ENCODE measurements around the gene FSTL1.

The FSTL1 gene

DNA sequence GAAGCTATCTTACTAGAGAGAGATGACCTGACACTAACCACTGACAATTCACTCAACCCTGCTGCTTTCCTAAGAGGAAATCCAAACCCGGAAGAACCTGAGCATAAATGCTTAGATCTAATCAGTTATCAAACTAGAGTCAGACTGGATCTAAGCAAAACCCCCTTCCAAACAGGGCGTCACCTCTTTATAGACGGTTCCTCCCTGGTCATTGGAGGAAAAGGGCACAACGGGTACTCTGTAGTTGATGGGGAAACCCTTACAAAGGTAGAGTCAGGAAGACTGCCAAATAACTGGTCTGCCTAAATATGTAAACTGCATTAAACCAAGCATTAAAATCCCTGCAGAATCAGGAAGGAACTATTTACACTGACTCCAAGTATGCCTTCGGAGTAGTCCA lies 41.3 kb upstream of the FSTL1 start:
- no peak overlapping the region for H3K4me3 ChIP-seq (ENCODE audit: low read depth, low read length)
- no peak for DNase-seq (ENCODE audit: low read depth)
- TF ChIP-seq, protein P1, sequence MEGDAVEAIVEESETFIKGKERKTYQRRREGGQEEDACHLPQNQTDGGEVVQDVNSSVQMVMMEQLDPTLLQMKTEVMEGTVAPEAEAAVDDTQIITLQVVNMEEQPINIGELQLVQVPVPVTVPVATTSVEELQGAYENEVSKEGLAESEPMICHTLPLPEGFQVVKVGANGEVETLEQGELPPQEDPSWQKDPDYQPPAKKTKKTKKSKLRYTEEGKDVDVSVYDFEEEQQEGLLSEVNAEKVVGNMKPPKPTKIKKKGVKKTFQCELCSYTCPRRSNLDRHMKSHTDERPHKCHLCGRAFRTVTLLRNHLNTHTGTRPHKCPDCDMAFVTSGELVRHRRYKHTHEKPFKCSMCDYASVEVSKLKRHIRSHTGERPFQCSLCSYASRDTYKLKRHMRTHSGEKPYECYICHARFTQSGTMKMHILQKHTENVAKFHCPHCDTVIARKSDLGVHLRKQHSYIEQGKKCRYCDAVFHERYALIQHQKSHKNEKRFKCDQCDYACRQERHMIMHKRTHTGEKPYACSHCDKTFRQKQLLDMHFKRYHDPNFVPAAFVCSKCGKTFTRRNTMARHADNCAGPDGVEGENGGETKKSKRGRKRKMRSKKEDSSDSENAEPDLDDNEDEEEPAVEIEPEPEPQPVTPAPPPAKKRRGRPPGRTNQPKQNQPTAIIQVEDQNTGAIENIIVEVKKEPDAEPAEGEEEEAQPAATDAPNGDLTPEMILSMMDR (IDR thresholded peaks at IDR 0.05; ENCODE audit: low read depth, low read length, missing control alignments): no peak

DNA sequence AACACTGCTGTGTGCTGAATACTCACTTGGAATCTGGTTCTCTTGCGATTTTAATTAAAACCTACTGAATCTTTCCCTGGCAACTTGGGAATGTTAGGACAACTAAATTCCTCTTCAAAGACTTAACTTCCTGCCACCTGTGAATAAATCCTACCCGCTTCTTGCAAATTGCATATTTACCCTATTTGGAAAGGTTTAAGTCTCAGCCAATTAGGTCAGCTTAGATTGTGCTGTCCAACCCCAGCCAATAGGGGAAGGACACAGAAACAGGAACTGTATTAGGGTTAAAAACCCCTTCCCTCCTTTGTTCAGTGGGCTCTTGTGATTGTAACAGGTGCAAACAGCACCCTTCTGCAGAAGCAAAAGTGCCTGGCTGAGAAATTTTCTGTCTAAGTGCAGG lies 38.6 kb upstream of the FSTL1 start:
- TF ChIP-seq, protein P1 (IDR thresholded peaks at IDR 0.05; ENCODE audit: low read depth, low read length, missing control alignments): no peak
- no peak overlapping the region for H3K4me3 ChIP-seq (ENCODE audit: low read depth, low read length)
- no peak for DNase-seq (ENCODE audit: low read depth)

DNA sequence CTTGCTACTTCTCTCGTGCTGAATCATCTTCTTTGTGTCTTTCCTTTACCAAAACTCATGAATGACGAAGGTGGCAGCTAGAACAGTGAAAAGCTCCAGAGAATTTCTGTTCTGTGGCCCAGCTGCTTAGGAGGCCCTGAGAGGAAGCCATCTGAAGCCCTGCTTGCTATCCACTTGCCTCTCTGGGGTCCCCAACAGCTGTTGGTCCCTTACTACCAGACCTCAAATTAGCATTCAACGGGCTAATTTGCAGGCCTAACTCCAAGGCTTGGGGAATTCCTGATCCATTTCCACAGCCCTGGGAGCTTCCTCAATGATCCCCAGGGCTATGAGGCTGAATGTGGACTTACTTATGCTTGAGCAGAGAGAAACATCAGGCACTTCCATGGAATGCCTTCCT lies 37.5 kb upstream of the FSTL1 start:
- no peak overlapping the region for H3K4me3 ChIP-seq (ENCODE audit: low read depth, low read length)
- no peak for DNase-seq (ENCODE audit: low read depth)
- TF ChIP-seq, protein P1 (IDR thresholded peaks at IDR 0.05; ENCODE audit: low read depth, low read length, missing control alignments): no peak

DNA sequence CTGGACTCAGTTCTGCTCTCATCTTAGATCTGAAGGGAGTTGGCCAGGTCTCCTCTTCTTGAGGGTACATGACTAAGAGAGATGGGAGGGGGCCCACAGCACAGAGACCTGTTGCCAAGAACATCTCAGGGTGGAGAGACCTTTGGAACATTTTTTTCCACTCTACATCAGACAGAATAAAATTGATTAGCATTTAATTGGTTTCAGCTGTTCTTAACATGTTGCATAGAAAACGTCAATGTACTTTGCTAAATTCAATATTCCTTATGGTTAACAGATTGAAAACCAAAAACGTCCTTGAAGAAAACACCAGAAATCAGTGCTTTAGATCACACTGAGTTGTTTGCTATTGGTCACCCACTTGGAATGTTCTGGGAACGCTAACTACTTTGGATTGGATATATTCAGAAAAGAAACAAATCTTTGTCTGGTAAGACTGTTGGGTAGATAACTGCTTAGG lies 36.4 kb upstream of the FSTL1 start:
- TF ChIP-seq, protein P1 (IDR thresholded peaks at IDR 0.05; ENCODE audit: low read depth, low read length, missing control alignments): no peak
- no peak for DNase-seq (ENCODE audit: low read depth)
- H3K4me3 ChIP-seq (ENCODE audit: low read depth, low read length): no peak overlapping the region

DNA sequence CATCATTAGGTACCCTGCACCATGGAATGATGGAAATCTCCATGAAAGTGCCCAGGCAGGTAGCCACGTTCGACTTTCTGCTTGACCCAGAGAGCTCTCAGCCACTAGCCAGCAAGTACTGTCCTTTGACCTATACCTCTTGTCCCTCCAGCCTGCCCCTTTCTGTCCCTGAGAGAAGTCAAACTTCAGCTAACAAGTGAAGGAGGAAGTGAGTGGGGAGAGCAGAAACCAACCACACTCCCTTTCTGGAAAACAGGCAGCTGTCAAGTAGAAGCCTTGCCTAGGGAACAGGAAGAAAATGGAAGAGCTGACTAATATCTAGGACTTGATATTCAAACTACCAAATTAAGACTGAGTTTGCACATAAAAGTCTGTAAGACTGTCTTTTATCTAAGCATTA lies 30.3 kb upstream of the FSTL1 start:
- no peak overlapping the region for H3K4me3 ChIP-seq (ENCODE audit: low read depth, low read length)
- DNase-seq (ENCODE audit: low read depth): no peak
- TF ChIP-seq, protein P1 (IDR thresholded peaks at IDR 0.05; ENCODE audit: low read depth, low read length, missing control alignments): no peak

DNA sequence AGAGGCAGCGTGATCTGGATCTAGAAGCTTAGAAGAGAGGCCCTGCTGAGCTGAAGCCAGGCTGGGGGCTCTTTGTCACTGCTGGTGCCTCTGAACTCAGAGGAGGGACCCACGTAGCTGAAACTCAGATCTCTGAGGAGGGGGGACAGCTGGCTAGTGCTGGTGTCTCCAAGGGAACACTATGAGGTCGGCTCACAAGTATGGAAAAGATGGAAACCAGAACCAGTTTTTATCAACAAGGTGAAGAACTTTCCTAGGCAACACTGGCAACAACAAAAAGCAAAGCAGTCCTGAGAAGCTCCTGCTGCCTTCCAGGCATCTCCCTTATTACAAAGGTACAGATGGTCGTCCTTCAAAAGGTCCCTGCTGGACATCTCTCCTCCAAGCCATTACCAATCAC lies 27.0 kb upstream of the FSTL1 start:
- TF ChIP-seq, protein P1 (IDR thresholded peaks at IDR 0.05; ENCODE audit: low read depth, low read length, missing control alignments): no peak
- no peak overlapping the region for H3K4me3 ChIP-seq (ENCODE audit: low read depth, low read length)
- no peak for DNase-seq (ENCODE audit: low read depth)

DNA sequence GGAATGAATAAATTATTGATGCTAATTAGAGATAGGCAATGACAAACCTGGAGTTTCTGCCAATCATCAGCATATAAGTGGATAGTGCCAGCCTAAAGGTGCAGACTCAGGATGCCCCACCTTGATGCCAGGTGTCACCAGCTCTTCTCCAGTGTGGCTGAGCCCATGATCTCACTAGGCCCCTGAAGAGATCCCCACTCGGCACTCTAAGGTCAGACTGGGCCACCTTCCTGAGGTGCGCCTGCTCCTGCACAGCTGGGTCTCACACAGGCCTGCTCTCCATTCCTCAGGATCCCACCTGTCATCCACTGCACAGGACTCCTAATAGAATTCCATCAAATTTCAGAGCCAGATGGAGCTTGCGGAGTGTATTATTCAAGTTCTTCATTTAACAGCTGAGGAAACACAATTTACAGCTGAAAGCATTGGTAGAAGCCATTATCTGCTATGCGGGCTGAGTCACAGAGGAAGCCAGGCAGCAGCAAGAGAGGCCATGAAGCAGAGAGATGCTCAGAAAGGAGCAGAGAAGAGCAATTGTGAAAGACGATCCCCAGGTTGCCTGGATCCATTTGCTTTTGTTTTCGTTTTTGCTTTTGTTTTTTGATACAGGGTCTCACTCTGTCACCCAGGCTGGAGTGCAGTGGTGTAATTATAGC lies 25.1 kb upstream of the FSTL1 start:
- no peak overlapping the region for H3K4me3 ChIP-seq (ENCODE audit: low read depth, low read length)
- TF ChIP-seq, protein P1 (IDR thresholded peaks at IDR 0.05; ENCODE audit: low read depth, low read length, missing control alignments): no peak
- no peak for DNase-seq (ENCODE audit: low read depth)

Measured in GM12864 (cell line).